Activated CD8-positive, alpha-beta memory T cell treated with anti-CD3 and anti-CD28 coated beads for 36 hours (primary cell): ENCODE data around the gene ZNF879. TPM values are rescaled to one million over a fixed set of nuclear protein-coding genes. Genes with fewer than 3 reads are reported as not detected.

ENCODE experiments used
- CTCF ChIA-PET: fragments of 350-600 bp; sonication (Branson Sonifier 250); formaldehyde crosslinking; loops from one replicate; lab custom pipeline; 2021; ENCODE audit warnings: antibody characterized with exemption; lab: Charles Lee
- POLR2A ChIA-PET: fragments of 350-600 bp; sonication (Branson Sonifier 250); formaldehyde crosslinking; loops from one replicate; lab custom pipeline; 2021; ENCODE audit warnings: antibody characterized with exemption; lab: Charles Lee
- total RNA-seq, 2 experiments: library from RNA; stranded (reverse); gene quantifications; one replicate each; pipeline ENCODE4 v1.2.3, GENCODE V29; 2021

The ZNF879 gene
- 1 to 10 TPM; 2.4 to 2.6 TPM for total RNA-seq

DNA sequence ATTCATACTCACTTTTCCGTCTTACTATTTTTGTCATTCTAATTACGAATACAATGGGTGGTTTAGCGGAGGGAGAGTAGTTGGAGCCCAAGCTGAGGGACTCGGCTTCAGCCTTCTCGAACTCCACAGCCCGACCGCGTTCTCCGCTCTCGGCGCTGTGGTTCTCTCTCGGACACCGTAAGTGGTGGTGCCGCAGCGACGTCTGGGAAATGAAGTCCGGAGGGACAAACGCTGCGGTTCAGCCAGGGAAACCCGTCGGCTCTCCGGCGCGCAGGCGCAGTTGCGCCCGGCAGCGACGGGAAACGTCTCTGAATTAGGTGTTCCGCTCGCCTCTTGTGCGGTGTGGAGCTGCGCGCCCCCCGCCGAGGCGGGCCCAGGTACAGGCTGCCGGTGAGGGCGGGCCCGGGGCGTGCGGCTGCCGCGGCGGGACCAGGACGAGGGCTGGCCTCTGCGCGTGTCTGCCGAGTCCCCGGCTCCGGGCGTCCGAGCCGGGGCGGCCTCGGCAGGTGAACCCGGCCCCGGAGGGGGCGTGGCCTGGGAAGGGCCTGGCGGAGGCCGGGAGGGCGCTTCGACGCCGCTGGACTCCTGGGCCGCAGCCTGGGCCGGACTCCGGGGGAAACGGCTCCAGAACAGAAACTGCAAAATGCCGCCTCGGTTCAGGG lies at the start of gene ZNF879:
Gene ZNF879 (plus strand): TSS at position 277 of the 662 bp plus-strand sequence. CDS start 1,201 bp downstream, outside the sequence.
- ChIA-PET CTCF (interaction anchor here (2.0 kb wide), 1 partner anchor 36 kb away, joined by 4 read pairs; the partner anchor contains the start of gene ZNF354C), POLR2A (interaction anchor here (0.6 to 1.1 kb wide), 2 partner anchors 9 to 19 kb away, joined by 6 to 9 read pairs; no protein-coding TSS in a partner anchor)

DNA sequence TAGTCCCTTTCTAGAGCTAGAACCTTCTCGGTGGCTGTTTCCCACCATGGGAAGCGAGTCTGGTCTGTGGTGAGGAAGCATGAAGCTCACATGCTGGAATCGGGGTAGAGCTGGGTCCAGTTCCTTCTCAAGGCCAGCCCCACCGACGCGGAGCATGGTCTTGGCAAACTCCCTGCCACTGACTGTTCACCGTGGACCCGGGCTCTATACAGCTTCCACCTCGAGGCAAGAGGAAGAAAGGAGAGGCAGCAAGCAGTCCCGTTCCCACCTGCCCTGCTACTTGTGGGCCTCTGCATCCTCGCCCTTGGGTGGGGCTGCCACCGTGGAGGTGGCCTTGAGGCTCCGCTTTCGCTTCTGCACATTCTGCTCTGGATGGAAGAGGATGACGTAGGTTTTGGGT lies 42.2 kb upstream of the ZNF879 start:
- CTCF ChIA-PET, result no interaction called here

DNA sequence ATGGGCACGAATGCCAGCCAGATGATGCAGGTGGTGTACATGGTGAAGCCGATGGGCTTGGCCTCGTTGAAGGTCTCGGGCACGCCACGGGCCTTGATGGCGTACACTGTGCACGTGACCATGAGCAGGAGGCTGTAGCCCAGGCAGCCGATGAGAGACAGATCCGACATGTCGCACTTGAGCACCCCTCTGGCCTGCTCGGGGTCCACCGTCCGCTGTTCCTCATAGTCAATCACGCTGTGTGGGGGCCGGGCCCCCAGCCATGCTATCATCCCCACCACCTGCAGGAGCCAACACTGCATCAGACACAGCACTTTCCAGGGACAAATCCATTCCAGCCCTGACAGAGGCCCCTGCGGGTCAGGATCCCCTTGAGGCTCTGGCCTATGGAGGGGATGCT lies 40.7 kb upstream of the ZNF879 start:
- CTCF ChIA-PET, result no interaction called here
- POLR2A ChIA-PET, result no interaction called here

More for the DNA sequence above, 42.2 kb upstream of the ZNF879 start:
- POLR2A ChIA-PET, result no interaction called here

DNA sequence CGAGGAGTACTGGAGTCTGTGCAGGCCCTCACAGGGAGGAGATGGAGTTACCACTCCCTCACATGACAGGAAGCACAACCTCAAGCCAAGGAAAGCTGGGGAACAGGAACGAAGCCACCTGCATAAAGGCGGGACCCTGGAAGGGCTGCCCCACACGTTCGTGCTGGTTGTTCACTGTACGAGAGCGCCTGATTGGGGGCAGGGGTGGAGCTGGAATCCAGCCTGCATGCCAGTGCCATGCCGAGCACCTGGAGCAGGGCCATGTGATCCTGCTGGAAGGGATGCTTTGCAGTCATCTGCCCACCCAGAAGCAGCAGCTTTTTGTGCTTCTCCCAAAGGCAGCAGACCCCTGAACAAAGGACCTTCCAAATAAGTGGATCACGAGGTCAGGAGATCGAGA lies 39.9 kb upstream of the ZNF879 start:
- ChIA-PET POLR2A (no interaction called here), CTCF (no interaction called here)

DNA sequence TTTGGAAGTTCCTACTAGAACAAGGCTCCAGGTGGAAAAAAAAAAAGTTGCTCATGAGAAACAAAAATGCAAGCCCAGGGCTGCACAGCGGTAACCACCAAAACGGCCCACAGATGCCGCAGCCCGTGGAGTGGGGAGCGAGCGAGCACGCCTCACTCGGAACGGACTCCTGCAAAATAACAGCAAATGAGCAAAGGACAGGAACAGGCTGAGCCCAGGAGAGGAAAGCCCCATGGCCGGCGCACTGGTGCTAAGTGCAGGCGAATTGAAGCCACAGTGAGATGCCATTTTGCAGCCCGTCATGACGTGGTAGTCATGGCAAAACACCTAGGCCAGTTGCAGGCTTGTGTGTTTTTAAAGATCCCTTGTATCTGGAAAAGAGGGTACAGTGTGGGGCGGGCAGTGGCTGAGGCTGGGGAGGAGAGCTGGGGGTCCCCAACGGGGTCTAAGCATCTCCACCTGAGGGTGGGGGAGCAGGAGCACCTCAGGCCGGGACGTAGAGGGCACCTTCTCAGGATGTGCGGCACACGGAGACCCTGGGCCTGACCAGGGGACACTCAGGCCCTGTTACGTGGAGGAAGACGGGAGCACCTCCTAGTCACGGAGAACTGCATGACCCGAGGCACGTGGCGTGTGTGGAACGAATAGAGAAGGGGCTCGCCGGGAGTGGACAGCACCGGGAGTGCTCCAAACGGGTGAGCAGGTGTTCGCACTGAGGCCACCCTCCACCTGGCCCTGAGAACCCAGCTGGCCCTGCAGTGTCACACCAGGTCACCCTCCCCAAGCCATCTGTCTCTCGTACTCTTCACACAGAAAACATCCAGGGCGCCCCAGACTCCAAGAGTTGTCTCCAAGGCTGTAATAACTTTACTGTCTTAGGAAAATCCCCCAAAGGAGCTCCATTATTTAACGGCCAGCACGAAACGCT lies 39.2 kb upstream of the ZNF879 start:
- CTCF ChIA-PET, result no interaction called here
- POLR2A ChIA-PET, result no interaction called here

DNA sequence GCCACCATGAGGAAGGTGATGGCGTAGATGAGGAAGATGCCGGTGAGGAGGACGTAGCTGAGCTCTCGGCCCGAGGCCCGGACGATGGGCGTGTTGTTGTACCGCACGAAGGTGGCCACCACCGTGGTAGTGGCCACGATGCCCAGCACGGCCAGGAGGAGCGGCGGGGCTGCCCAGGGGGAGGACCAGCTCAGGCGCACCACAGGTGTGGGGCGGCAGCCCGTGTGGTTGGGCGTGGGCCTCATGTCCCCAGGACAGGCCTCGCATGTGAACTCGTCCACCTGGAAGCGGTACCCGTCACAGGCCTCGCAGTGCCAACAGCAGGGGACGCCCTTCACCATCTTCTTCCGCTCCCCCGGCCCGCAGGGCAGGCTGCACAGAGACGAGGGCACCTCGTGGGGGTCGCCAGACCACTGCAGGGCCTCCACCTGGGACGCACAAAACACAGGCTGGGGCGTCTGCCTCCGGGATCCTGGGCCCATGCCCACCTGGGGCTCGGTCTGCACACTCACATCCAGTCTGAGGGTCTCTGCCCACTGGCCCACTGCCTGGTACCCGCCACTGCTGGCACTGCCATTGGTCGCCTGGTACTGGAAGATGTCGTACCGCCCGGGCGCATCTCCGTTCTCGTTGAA lies 37.2 kb upstream of the ZNF879 start:
- ChIA-PET CTCF (no interaction called here), POLR2A (no interaction called here)

DNA sequence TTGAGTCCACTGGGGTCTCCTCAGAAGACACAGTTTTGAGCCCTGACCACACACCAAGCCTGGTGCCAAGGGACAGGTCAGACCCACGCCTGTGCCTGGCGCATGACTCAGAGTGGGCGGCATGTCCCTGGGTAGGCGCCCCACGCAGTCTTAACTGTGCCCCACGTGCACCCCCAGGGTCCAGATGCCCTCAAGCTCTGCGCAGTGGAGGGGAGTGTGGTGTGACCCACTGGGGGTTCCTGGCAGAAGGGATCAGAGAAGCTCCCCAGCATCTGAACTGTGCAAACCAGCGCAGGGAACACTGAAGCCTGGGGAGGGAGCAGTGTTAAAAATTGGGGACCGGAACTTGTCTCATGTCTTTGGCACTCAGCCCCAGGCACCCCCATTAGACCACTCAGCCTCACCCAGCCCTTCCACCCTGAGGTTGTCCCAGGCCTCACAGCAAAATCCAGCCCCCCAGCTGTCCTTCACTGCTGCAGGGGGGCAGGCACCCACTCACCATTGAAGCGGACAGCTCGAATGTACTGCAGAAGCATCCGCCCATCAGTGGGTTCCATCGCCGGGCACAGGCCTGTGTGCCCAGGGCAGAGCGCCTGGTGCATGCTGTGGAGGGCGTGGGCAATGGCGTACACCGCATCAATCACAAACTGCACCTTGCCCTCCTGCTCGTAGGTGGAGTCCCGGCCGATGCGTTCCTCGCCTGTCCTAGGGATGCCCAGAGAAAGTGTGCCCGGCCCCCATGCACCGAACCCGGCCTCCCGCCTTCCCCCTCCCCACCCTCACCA lies 35.0 kb upstream of the ZNF879 start:
- POLR2A ChIA-PET, result no interaction called here
- CTCF ChIA-PET, result no interaction called here

DNA sequence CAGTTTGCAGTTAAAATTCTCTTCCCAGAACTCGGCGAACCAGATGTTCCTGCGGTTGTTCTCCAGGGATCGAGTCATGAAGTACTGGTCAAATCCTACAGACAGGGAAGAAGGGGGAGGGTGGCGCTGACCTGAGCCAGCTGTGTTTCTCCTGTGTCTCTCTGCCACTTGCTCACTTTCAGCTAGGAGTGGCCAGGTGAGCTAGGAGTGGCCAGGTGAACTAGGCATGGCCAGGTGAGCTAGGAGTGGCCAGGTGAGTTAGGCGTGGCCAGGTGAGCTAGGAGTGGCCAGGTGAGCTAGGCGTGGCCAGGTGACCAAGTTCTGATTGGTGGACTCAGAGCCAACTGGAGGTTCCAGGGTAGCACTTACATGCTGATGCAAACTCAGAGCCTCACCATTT lies 34.3 kb upstream of the ZNF879 start:
- POLR2A ChIA-PET, result no interaction called here
- CTCF ChIA-PET, result no interaction called here

DNA sequence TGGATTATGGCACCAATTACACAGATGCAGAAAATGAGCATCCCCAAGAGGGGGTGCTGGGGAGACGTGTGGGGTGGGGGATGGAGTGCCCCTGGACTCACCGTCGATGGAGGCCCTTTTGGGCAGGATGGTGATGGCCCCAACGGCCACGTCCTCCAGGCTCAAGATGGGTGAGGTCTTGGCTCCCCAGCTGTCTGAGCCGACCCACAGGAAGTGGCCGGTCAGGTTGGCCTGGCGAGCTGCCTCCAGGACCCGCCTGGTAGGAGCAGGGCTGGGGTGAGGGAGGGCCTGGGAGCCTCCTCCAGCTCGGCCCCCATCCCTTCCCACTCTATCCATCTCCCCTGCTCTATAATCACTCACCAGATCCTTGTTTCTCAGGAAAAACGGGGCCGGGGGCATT lies 33.1 kb upstream of the ZNF879 start:
- ChIA-PET CTCF (no interaction called here), POLR2A (no interaction called here)

DNA sequence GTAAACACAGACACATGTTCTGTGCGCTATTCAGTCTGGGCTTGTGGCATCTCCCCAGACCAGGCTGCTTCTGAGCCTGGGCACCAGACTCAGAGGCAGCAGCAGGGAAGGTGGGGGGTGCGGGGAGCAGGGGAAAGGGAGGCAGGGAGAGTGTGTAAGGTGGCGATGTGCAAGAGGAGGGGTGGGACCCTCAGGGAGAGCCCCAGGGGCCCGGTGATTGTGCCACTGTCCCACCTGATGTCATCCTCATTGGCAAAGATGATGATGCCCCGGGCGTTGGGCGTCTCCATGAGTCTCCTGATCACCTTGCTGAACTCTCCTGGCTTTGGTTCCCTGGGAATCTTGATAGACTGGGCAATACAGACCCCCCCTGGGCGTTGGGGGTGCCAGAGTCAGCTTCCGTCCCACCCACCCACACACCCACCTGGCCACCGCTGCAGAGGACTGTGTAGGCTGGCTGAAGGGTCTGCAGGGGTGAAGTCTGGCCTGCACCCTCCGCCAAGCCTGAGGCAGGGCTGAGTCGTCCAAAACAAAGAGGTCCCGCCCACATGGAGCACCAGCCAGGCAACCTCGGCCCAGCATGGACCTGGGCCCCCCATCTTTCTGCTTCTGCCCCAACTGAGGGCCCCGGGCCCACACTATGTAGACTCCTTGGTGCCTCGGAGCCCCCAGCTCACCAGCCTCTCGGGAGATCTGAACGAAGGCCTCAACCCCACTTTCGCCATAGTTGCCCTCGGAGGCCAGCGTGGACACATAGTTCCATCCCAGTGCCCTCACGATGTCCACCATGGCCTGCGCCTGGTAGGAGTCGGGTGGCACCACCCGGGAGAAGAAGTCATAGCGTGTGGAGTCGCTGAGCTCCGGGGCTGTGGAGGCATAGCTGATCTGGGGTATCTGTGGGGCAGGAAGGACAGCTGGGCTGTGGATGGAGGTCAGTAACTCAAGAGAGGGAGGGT lies 32.1 kb upstream of the ZNF879 start:
- CTCF ChIA-PET, result no interaction called here
- POLR2A ChIA-PET, result no interaction called here

DNA sequence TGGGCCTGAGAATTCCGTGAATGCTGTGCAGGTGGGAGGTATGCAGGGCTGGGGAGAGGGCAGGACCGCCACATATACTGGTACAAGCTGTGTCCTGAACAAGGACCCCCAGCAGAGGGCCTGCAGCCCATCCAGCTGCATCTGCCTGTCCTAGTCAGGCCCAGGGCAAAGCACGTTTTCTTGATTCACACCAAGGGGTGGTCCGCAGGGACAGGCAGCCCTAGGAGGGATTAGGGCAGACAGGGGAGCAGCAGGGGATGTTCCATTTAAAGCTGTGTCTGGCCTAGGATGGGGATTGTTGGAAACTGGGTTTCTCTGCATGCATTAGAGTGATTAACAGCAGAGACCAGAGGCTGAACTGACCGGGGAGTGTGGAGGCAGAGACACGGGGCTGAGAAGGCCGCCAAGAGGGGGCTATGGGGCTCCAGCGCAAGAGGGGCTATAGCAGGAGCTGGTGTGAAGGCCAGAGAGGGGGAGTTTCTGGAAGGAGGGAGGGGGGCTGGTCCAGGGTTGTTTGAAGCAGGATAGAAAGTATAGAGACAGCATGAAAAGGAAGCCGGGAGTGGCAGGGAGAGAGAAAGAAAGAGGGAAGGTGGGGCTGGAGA lies 31.2 kb upstream of the ZNF879 start:
- POLR2A ChIA-PET, result no interaction called here
- CTCF ChIA-PET, result no interaction called here

DNA sequence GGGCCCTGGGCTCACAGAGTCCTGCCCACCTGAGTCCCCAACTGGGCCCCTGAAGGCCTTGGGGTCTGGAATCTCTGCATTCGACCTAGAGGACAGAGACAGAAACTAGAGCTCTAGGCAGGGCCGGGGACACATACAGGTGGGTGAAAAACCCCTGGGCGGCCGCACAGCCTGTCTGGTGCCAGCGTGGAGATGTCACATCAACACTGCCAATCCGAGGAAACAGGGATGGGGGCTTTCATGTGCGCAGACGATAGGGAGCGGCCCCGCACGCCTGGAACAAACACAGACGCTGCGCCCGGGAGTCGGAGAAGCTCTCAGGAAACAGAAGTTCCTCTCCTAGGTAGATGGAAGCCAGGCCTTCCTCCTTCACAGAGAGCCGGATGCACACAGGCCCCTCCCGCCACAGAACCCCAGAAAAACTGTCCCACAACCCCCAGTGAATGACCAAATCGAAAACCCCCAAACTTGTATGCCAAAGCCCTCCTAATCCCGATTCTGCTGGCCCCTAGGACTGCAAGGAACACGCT lies 30.3 kb upstream of the ZNF879 start:
- ChIA-PET CTCF (no interaction called here), POLR2A (no interaction called here)

DNA sequence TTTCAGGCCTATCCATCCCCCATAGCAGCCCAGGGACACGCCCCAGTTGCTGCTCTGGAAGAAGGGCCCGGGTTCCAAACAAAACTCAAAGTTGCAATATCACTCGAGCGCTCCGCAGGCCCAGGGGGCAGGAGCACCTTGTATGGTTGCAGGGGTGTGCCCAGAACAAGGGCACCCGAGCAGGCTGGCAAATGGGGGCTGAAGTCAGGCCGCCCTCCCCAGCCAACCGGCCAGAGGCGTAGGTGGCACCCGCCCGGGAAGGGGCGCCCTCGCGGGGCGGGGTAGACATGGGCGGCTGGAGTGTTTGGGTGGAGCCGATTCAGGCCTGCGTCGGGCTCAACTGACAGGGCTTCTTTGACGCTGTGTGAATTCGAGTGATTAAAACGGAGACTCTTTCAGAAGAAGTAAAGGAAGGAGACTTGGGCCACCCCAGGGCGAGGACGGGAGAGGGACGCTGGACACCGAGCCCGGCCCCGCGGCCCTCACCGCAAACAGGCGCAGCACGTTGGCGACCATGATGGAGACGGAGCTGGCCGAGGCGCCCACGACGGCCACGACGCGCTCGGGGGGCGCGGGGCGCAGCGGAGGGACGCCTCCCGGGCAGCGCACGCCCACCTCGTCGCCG lies 29.5 kb upstream of the ZNF879 start:
- ChIA-PET CTCF (no interaction called here), POLR2A (no interaction called here)

DNA sequence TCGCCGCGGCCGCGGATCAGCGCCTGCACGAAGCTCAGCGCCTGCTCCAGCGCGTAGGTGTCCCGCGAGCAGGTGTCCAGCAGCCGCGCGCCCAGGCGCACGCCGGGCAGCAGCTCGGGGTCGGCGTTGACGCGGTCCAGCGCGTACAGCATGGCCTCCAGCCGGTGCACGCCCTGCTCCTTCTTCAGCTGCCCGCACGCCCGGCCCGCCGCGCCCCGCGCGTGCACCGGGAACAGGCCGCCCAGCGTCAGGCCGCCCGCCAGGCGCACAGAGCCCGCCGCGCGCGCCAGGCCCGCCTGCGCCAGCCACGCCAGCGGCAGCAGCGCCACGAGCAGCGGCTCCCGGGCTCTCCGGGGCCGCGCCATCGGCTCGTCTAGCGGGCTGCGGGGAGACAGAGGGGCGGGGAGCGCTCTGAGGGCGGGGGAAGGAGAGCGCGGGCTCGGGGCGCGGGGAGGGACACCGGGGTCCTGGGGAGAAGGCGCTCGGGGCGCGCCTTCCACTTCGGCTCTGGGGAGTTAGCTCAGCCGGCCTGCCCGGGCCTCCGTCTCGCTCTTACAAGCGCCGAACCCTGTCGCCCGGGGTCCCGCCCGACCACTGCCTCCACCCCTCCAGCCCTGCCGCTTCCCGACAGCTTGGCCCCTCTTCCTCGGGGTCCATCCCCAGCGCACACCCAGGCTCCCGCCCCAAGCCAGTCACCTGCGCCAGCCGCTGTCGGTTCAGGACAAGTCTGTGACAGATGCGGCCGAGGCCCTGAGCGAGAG lies 28.8 kb upstream of the ZNF879 start, which contains the start of gene GRM6:
Gene GRM6 (minus strand): TSS at position 741 of the 761 bp plus-strand sequence. CDS start 376 bp downstream, at position 365.
- ChIA-PET POLR2A (no interaction called here), CTCF (no interaction called here)

DNA sequence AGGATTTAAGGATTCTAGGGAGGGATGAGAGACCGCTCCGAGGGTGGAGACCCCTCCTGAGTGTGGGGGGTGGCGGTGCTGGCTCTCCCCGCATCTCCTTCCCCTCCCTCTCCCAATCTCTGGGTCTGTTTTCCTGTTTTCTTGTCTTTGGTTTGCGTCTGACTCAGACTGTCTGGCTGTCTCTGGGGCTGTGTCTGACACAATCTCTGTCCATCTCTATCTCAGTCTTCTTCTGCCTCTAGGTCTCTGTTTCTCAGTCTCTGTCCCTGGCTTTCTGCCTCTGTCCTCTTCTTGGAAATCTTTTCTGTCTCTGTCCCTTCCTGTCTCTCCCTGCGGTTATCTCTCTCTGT lies 28.3 kb upstream of the ZNF879 start:
- POLR2A ChIA-PET, result no interaction called here
- CTCF ChIA-PET, result no interaction called here

DNA sequence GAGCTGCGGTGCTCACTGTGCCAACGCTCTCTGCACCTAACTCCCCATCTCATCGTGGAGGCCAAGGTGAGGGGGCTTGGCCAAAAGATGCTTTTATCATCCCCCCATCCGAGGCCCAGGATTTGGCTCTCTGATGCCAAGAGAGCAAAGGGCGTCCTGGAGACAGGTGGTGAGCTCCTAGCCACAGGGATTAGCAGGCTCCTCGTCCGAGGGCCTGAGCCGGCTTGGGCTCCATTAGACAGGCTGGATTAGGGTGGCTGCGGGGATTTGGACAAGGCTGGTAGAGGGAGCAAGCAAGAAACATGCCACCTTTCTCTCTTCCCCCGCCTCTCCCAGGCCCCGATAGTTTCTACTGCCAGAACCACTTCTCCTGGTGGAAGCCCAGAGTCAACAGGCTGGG lies 27.4 kb upstream of the ZNF879 start:
- ChIA-PET POLR2A (no interaction called here), CTCF (no interaction called here)

DNA sequence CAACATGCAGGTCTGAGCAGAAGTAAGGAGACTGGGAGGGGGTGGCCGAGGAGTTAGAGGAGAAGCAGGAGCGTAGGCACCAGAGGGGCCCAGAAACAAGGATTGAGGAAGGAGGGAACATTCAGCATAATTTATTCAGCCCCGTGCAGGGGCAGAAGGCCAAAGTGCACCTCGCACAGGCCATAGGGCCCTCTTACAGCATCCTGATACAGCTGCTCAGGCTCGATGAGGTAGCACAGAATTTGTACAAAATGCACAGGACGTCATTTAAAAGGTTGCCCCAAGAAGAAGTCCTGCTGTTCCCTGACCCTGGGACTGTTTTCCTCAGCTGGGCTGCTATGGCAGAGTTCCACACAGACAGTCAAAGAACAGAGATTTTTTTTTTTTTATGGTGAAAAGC lies 26.4 kb upstream of the ZNF879 start:
- ChIA-PET POLR2A (no interaction called here), CTCF (no interaction called here)
